Keratinocyte (primary cell): ENCODE measurements around the gene CHST1.

Source experiments
- EZH2 ChIP-seq: IDR thresholded peaks from one replicate; pipeline ENCODE4 v1.6.1; 2012; ENCODE audit warnings: inconsistent platforms, mild to moderate bottlenecking, low read length, moderate library complexity
- TF ChIP-seq, protein P1 (sequence below), 3 experiments: IDR thresholded peaks in 1 of 3; conservative IDR thresholded peaks in 1 of 3; optimal IDR thresholded peaks in 1 of 3; 2 replicates in 2 of 3; 3 replicates in 1 of 3; pipeline versions ENCODE3 to v1.5.1; 2011; ENCODE audit warnings: low read length in 3 of 3, mild to moderate bottlenecking in 3 of 3, moderate library complexity in 2 of 3, control low read depth in 1 of 3, inconsistent platforms in 1 of 3; ENCODE audit not compliant: insufficient read depth in 2 of 3; ENCODE audit errors: extremely low read depth in 1 of 3

DNA sequence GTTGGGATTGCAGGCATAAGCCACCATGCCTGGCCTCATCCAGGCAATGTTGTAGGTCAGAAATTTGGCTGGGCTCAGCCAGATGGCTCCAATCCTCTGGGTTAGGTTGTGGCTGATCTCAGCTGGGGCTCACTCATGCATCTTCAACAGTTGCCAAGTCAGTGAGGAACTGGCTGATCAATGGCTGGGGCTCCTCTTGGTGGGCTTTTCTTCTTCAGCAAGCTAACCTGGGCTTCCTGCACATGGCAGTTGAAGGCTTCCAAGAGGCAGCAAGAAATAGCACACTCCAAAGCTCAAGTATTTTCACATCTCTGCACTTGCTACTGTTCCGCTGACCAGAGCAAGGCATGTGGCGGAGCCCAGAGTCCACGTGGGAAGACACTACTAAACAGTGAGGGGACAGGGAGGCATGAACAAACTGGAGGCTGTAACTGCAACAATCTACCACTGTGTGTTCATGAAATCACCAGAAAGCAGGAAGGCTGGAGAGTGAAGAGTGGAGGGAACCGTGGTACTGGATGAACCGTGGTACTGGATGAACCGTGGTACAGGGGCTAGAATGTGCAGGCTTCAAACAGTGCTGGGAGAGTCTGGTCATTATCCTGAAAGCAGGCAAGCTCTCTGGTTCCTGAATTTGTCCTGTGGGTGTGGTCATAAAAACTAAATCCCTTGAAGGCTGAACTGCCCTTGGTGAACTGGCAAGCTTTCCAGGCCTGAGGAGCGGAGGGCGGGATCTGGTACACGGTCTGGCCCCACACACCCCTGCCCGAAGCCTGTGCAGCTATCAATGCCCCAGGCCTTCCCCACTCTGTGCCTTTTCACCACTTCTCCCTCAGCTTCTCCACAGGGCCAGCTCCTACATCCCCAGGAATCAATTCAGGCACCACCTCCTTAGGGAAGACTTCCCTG, 20.2 kb downstream of the CHST1 start:
- TF ChIP-seq, protein P1, sequence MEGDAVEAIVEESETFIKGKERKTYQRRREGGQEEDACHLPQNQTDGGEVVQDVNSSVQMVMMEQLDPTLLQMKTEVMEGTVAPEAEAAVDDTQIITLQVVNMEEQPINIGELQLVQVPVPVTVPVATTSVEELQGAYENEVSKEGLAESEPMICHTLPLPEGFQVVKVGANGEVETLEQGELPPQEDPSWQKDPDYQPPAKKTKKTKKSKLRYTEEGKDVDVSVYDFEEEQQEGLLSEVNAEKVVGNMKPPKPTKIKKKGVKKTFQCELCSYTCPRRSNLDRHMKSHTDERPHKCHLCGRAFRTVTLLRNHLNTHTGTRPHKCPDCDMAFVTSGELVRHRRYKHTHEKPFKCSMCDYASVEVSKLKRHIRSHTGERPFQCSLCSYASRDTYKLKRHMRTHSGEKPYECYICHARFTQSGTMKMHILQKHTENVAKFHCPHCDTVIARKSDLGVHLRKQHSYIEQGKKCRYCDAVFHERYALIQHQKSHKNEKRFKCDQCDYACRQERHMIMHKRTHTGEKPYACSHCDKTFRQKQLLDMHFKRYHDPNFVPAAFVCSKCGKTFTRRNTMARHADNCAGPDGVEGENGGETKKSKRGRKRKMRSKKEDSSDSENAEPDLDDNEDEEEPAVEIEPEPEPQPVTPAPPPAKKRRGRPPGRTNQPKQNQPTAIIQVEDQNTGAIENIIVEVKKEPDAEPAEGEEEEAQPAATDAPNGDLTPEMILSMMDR (optimal IDR thresholded peaks at IDR 0.05 in 1 of 3, IDR thresholded peaks at IDR 0.05 in 1 of 3, conservative IDR thresholded peaks at IDR 0.05 in 1 of 3; ENCODE audit: extremely low read depth in 1 of 3, insufficient read depth in 2 of 3, low read length in 3 of 3) = no peak
- TF ChIP-seq EZH2 = no peak
